ENCODE results near the gene SETD3. TPM values are rescaled to one million over a fixed set of nuclear protein-coding genes. Genes with fewer than 3 reads are reported as not detected.

The SETD3 gene
- total RNA-seq, 1 donor from 2014 or later: 54.2 TPM

- TF ChIP-seq, protein P1, sequence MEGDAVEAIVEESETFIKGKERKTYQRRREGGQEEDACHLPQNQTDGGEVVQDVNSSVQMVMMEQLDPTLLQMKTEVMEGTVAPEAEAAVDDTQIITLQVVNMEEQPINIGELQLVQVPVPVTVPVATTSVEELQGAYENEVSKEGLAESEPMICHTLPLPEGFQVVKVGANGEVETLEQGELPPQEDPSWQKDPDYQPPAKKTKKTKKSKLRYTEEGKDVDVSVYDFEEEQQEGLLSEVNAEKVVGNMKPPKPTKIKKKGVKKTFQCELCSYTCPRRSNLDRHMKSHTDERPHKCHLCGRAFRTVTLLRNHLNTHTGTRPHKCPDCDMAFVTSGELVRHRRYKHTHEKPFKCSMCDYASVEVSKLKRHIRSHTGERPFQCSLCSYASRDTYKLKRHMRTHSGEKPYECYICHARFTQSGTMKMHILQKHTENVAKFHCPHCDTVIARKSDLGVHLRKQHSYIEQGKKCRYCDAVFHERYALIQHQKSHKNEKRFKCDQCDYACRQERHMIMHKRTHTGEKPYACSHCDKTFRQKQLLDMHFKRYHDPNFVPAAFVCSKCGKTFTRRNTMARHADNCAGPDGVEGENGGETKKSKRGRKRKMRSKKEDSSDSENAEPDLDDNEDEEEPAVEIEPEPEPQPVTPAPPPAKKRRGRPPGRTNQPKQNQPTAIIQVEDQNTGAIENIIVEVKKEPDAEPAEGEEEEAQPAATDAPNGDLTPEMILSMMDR (IDR thresholded peaks at IDR 0.05): no peak
- no peak overlapping the region for H3K4me3 Mint-ChIP-seq (ENCODE audit: unreplicated experiment)
- peak overlapping the region; percentile 24 for H3K27ac Mint-ChIP-seq (ENCODE audit: unreplicated experiment)
- no peaks in the 10 kb centered on the region for H3K9me3 Mint-ChIP-seq (ENCODE audit: low read depth)
- DNase-seq (ENCODE audit: low spot score): peak; percentile 58
- peaks cover 27% of the 10 kb centered on the region for H3K4me1 Mint-ChIP-seq (ENCODE audit: low read depth)
- peaks cover 34% of the 10 kb centered on the region for H3K36me3 Mint-ChIP-seq (ENCODE audit: low read depth)
- H3K27me3 Mint-ChIP-seq (ENCODE audit: low read depth): no peaks in the 10 kb centered on the region
Observed at GRCh38 chr14:99508896-99509629, 28.4 kb upstream of the SETD3 start.

GRCh38 chr14:99507860-99508640, 27.4 kb upstream of the SETD3 start:
- Mint-ChIP-seq H3K27me3 (ENCODE audit: low read depth) (no peaks in the 10 kb centered on the region), H3K27ac (ENCODE audit: unreplicated experiment) (no peak overlapping the region), H3K4me3 (ENCODE audit: unreplicated experiment) (no peak overlapping the region), H3K4me1 (ENCODE audit: low read depth) (peaks cover 27% of the 10 kb centered on the region), H3K36me3 (ENCODE audit: low read depth) (peaks cover 42% of the 10 kb centered on the region), H3K9me3 (ENCODE audit: low read depth) (no peaks in the 10 kb centered on the region)
- TF ChIP-seq, protein P1 (IDR thresholded peaks at IDR 0.05): no peak
- DNase-seq (ENCODE audit: low spot score): peak; percentile 55

GRCh38 chr14:99506276-99506675, 25.6 kb upstream of the SETD3 start:
- peak; percentile 32 for DNase-seq (ENCODE audit: low spot score)
- Mint-ChIP-seq H3K36me3 (ENCODE audit: low read depth) (peaks cover 46% of the 10 kb centered on the region), H3K4me1 (ENCODE audit: low read depth) (peaks cover 15% of the 10 kb centered on the region), H3K4me3 (ENCODE audit: unreplicated experiment) (no peak overlapping the region), H3K27me3 (ENCODE audit: low read depth) (no peaks in the 10 kb centered on the region), H3K27ac (ENCODE audit: unreplicated experiment) (no peak overlapping the region), H3K9me3 (ENCODE audit: low read depth) (no peaks in the 10 kb centered on the region)
- TF ChIP-seq, protein P1 (IDR thresholded peaks at IDR 0.05): no peak

GRCh38 chr14:99505089-99505488, 24.4 kb upstream of the SETD3 start:
- Mint-ChIP-seq H3K9me3 (ENCODE audit: low read depth) (no peaks in the 10 kb centered on the region), H3K36me3 (ENCODE audit: low read depth) (peaks cover 49% of the 10 kb centered on the region), H3K4me3 (ENCODE audit: unreplicated experiment) (no peak overlapping the region), H3K27me3 (ENCODE audit: low read depth) (no peaks in the 10 kb centered on the region), H3K4me1 (ENCODE audit: low read depth) (peaks cover 7% of the 10 kb centered on the region), H3K27ac (ENCODE audit: unreplicated experiment) (no peak overlapping the region)
- DNase-seq (ENCODE audit: low spot score): peak; percentile 24
- TF ChIP-seq, protein P1 (IDR thresholded peaks at IDR 0.05): no peak

GRCh38 chr14:99503848-99504453, 23.3 kb upstream of the SETD3 start:
- H3K4me3 Mint-ChIP-seq (ENCODE audit: unreplicated experiment): no peak overlapping the region
- H3K9me3 Mint-ChIP-seq (ENCODE audit: low read depth): no peaks in the 10 kb centered on the region
- H3K36me3 Mint-ChIP-seq (ENCODE audit: low read depth): peaks cover 45% of the 10 kb centered on the region
- DNase-seq (ENCODE audit: low spot score): peak; percentile 64
- H3K4me1 Mint-ChIP-seq (ENCODE audit: low read depth): no peaks in the 10 kb centered on the region
- TF ChIP-seq, protein P1 (IDR thresholded peaks at IDR 0.05): no peak
- H3K27me3 Mint-ChIP-seq (ENCODE audit: low read depth): no peaks in the 10 kb centered on the region
- H3K27ac Mint-ChIP-seq (ENCODE audit: unreplicated experiment): no peak overlapping the region

Data from chondrocyte (in vitro differentiated cells).